Measurements from ENCODE around the gene DNAJC30.
"Not testable (repeated sequence)": the region's sequence is repeated elsewhere in the genome, so short reads cannot be mapped to it uniquely, and the experiment has no call there.

DNAJC30 gene

GRCh38 chr7:73681031-73681430 lies 2.2 kb downstream of the DNAJC30 start:
- no peak for DNase-seq (ENCODE audit: low spot score)

- no peak for DNase-seq (ENCODE audit: low spot score)
Observed at GRCh38 chr7:73680501-73680900, 2.8 kb downstream of the DNAJC30 start.

- no peak for DNase-seq (ENCODE audit: low spot score)
Observed at GRCh38 chr7:73679709-73680108, 3.5 kb downstream of the DNAJC30 start.

DNA sequence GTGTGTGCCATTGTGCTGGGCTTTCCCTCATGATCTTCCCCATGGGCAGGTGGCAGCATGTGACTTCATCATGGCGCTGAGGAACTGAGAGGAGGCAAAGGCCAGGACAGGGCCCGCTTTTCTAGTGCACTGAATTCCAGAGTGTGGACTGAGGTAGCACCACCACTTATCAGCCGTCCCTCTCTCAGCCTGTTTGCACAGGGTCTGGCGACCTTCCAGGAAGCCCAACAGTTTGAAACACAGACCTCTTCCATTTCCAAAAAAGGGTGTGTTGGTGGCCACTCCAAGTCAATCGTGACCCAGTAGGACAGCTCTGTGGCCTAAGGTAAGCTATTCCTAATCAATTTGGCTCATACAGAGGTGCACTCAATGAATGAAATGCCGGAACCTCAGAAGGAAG lies 4.4 kb downstream of the DNAJC30 start:
- no peak for DNase-seq (ENCODE audit: low spot score)

GRCh38 chr7:73676062-73676461 lies 7.2 kb downstream of the DNAJC30 start:
- DNase-seq (ENCODE audit: low spot score), result not testable (repeated sequence)

GRCh38 chr7:73674468-73675124 lies 8.7 kb downstream of the DNAJC30 start:
- no peak for DNase-seq (ENCODE audit: low spot score)

DNA sequence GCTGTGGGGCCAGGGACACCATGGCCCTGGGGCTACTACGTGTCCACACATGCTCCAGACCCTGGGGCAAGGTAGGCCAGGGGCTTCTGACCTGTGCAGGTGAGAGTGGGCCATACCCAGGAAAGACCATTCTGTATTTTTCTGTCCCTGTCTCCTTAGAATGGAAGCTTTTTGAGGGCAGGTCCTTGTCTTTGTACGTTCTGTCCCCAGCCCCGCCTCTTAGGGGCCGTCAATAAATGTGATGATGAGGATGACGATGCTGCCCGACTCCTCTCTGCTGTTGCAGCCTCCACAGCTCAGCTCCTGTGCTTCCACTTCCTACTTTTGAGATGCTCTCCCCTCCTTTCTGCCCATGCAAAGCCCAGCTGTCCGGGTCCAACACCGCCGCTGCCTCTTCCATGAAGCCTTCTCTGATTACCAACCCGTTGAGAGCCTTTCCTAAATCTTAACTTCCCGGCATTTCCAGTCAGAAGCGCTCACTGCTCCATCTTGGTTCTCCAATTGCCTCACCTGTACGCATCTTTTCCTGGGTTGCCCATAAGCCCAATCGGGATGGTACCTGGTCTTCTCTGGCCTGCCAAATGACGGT lies 11.3 kb downstream of the DNAJC30 start:
- no peak for DNase-seq (ENCODE audit: low spot score)

DNA sequence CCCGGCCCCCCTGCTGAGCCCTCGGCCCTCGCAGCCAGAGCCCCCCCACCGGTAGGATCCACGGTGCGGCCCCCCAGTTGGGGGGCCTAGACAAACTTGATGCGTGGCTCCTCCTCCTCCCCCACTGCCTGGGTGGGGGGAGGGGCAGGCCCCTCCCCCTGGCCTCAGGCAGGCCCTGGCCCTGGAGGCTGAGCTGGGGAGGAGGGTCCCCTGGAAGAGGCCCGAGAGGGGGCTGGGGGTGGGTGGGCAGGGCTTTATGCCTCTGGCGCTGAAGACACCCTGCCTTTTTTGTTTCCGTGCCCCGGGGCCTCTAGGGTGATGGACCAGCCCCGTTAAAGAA lies 12.0 kb downstream of the DNAJC30 start:
- peak; percentile 72 for DNase-seq (ENCODE audit: low spot score)

GRCh38 chr7:73669858-73670385 lies 13.3 kb downstream of the DNAJC30 start:
- DNase-seq (ENCODE audit: low spot score), result no peak

- DNase-seq (ENCODE audit: low spot score), result no peak
Observed at GRCh38 chr7:73669288-73669701, 14.0 kb downstream of the DNAJC30 start.

GRCh38 chr7:73668886-73669230 lies 14.4 kb downstream of the DNAJC30 start:
- DNase-seq (ENCODE audit: low spot score), result no peak

DNA sequence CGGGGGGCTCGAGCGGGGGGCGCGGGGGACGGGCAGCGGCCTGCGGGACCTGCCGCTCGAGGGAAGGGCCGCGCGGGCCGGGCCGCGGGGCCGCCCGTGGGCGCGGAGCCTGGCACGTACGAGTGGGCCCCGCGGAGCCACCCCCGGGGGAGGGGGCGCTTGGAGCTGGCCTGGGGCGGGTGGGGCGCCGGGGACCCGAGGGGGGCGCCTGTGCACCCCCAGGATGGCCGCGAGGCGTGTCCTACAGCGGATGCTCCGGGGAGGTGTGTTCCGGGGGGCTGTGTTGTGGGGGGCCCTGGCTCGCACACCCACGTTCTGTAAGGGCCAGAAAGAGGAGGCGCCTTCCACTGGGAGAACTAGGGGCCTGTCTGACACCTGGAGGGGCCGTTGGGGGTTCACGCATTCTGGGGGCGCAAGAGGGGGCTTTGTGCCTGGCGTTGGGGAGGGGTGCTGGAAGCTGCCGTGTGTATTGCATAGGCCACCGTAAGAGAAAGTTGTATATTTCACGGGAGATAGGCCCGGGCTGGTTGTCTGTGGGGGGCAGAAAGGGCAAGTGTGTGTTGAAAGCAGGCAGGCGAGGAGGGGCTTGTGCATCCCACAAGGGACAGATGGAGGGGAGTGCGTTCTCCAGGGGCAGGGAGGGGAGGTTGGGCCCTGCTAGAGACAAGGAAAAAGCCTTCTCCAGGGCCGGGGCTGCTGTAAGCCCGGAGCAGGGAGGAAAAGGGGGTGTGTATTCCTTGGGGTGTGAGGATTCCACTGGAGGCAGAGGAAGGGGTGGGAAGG lies 15.0 kb downstream of the DNAJC30 start:
- peak; percentile 52 for DNase-seq (ENCODE audit: low spot score)

DNA sequence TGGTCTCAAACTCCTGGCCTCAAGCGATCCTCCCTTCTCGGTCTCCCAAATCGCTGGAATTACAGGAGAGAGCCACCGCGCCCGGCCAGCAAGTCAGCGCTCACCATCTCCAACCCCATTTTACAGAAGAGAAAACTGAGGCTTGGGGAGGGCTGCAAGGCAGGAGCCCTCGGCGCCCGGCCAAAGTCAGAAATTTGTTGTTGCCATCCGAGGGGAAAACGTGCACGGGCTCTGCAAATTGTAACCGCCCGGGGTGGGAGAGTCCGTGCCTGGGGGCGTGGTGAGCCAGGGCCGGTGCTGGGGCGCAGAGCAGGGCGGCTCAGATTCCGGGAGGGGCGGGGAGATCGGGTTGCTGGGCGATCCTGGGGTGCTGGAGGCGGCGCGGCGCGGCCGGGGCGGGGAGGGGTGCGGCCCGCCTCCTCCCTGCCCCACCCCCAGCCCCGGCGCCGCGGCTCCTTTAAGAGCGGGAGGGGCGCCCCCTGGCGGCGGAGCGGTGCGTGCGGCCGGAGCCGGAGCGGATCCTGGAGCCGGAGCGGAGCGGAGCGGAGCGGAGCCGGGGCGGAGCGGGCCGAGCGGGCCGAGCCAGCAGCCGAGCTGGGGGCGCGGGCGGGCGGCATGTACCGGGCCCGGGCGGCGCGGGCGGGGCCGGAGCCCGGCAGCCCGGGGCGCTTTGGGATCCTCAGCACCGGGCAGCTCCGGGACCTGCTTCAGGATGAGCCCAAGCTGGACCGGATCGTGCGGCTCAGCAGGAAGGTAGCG lies 15.7 kb downstream of the DNAJC30 start, which contains the start of gene VPS37D:
TSS of gene VPS37D (plus strand) at position 488 of the 759 bp plus-strand sequence. CDS start at position 616, 128 bp downstream.
- DNase-seq (ENCODE audit: low spot score), result peak; percentile 99

DNA sequence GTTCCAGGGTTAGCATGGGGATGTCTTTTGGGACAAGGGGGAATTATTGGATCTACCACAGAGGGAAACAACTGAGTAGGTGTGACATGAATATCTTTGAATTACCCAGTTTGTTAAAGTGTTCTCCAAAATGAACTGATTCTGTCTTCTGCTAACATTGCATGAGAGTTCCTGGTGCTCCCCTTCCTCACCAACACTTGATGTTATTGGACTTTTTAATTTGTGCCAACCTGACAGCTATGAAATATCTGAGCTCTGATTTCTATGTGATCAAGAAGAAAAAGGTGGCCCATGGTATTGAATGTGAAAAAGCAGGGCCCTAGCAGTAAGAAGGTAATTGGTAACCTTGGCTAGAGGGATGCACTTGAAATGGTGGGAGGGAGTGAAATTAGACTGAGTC lies 20.2 kb downstream of the DNAJC30 start:
- DNase-seq (ENCODE audit: low spot score), result no peak

DNA sequence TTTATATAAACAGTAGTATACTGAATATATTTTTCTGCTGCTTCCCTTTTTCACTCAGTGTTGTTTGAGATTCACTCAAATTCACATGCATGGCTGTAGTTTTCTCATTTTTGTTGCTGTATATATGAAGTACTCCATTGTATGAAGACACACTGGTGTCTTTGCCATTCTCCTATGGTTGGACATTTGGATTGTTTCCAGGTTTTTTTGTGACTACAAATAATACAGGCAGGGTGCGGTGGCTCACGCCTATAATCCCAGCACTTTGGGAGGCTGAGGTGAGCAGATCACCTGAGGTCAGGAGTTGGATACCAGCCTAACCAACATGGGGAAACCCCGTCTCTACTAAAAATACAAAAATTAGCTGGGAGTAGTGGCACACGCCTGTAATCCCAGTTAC lies 22.7 kb downstream of the DNAJC30 start:
- DNase-seq (ENCODE audit: low spot score), result not testable (repeated sequence)

DNA sequence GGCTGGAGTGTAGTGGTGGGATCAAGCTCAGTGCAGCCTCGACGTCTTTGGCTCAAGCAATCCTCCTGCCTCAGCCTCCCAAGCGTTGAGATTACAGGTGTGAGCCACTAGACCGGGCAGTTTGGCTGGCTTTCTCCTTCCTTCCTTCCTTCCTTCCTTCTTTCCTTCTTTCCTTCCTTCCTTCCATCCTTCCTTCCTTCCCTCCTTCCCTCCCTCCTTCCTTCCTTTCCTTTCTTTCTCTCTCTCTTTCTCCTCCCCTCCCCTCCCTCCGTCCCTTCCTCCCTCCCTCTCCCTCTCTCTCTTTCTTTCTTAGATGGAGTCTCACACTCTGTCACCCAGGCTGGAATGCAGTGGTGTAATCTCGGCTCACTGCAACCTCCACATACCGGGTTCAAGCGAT lies 23.3 kb downstream of the DNAJC30 start:
- no peak for DNase-seq (ENCODE audit: low spot score)

DNA sequence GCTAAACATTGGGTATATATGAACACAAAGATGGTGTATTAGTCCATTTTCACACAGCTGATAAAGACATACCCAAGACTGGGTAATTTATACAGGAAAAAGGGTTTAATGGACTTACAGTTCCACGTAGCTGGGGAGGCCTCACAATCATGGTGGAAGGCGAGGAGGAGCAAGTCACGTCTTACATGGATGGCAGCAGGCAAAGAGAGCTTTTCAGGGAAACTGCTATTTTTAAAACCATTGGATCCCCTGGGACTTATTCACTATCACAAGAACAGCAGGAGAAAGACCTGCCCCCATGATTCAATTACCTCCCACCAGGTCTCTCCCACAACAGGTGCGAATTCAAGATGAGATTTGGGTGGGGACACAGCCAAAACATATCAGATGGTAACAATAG lies 27.9 kb downstream of the DNAJC30 start:
- not testable (repeated sequence) for DNase-seq (ENCODE audit: low spot score)

DNA sequence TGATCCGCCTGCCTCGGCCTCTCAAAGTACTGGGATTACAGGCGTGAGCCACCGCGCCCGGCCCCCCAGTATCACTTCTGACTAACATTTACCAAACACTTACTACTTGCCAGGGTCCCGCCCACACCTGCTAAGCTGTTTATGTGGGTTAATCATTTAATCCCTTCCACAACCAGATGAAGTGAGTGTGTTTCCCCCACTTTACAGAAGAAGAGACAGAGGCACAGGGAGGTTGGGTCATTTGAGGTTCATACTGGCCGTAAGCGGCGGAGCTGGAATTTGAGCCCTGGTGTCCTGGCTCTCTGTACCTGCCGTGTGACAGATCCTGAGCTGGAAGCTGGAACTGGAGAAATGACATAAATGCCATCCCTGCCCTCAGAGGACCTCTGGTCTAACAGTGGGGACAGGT lies 30.7 kb downstream of the DNAJC30 start:
- no peak for DNase-seq (ENCODE audit: low spot score)

DNA sequence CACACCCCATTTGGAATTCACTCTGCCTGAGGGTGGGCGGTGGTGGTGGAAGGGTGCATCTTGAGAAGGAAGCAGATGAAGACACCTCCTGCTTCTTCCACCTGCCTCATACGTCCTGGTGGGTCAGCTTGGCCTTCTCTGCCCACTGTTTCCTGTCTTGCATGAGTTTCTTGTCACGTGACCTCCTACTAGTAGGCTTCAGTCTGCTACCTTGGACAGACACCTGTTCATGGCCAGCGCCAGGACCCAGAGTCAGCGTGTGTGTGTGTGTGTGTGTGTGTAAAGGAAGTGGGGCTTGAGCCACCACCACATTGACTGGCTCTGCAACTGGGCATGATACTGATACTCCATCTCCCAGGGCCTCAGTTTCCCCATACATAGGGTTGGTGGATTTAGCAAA lies 32.7 kb downstream of the DNAJC30 start:
- no peak for DNase-seq (ENCODE audit: low spot score)

DNA sequence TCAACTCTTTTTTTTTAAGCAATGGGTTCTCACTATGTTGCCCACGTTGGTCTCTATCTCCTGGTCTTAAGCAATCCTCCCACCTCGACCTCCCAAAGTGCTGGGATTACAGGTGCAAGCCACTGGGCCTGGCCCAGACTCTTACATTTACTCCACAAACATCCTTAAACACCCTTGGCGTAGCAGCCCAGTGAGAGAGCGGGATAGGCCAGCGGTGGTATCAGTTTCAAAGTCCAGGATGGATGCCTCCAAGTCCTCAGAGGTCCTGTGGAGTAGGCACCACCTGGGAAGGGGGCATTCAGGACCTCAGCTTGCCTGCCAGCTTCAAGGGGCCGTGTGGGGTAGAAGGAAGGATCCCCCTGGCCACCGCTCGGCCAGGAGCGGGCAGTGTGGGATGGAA lies 33.7 kb downstream of the DNAJC30 start:
- no peak for DNase-seq (ENCODE audit: low spot score)

DNA sequence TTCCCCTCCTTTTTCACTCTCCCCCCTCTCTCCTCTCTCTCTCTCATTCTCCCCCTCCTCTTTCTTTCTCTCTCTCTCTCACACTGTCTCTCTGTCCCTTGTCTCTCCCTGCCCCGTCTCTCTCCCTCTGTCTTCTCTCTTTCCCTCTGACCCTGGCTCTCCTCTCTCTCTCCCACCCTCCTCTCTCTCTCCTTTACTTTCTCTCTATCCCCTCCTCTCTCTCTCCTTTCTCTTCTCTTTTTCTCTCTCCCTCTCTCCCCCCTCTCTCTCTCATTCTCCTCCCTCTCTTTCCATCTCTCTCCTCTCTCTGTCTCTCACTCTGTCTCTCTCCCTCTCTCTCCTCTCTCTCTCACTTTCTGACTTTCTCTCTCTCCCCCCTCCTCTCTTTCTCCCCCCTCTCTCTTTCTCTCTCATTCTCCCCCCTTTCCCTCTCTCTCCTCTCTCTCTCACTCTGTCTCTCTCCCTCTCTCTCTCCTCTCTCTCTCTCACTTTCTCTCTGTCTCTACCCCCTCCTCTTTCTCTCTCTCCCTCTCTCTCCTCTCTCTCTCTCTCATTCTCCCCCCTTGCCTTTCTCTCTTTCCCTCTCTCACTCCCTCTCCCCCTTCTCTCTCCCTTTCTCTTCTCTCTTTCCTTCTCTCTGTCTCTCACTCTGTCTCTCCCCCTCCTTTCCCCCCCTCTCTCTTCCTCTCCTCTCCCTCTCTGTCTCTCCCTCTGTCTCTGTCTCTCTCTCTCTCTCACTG lies 34.5 kb downstream of the DNAJC30 start:
- no peak for DNase-seq (ENCODE audit: low spot score)
